Smooth muscle cell (in vitro differentiated cells): ENCODE measurements around the gene CIB1. TPM values are rescaled to one million over a fixed set of nuclear protein-coding genes. Genes with fewer than 3 reads are reported as not detected.
"Not testable (repeated sequence)": the region's sequence is repeated elsewhere in the genome, so short reads cannot be mapped to it uniquely, and the experiment has no call there.

Experiments
- DNase-seq: peaks from one replicate; lab custom pipeline; 2025; ENCODE audit not compliant: unreplicated experiment; lab: John Stamatoyannopoulos, UW
- H2AFZ ChIP-seq: fragments of 200-600 bp; sonication (generic); 2 replicates; pipeline ENCODE4 v1.6.0; 2016; ENCODE audit warnings: antibody characterized with exemption, low read depth, mild to moderate bottlenecking
- H3F3A ChIP-seq: fragments of 200-600 bp; sonication (generic); 2 replicates; pipeline ENCODE4 v1.6.0; 2017; ENCODE audit warnings: antibody characterized with exemption, low read depth
- H3K27ac ChIP-seq: fragments of 200-600 bp; sonication (generic); 2 replicates; pipeline ENCODE4 v1.5.1; 2016; ENCODE audit warnings: low read depth, mild to moderate bottlenecking
- H3K27me3 ChIP-seq: fragments of 200-600 bp; sonication (generic); 2 replicates; pipeline ENCODE4 v1.6.1; 2016; ENCODE audit warnings: low read depth, mild to moderate bottlenecking
- H3K36me3 ChIP-seq: fragments of 200-600 bp; sonication (generic); 2 replicates; pipeline ENCODE4 v1.5.1; 2016; ENCODE audit warnings: low read depth
- H3K4me1 ChIP-seq: fragments of 200-600 bp; sonication (generic); 2 replicates; pipeline ENCODE4 v1.5.1; 2016; ENCODE audit warnings: low read depth
- H3K4me2 ChIP-seq: fragments of 200-600 bp; sonication (generic); 2 replicates; pipeline ENCODE4 v1.6.0; 2016; ENCODE audit warnings: mild to moderate bottlenecking
- H3K4me3 ChIP-seq: fragments of 200-600 bp; sonication (generic); 2 replicates; pipeline ENCODE4 v1.5.1; 2016; ENCODE audit warnings: mild to moderate bottlenecking
- H3K79me2 ChIP-seq: fragments of 200-600 bp; sonication (generic); 2 replicates; pipeline ENCODE4 v1.6.0; 2016; ENCODE audit warnings: low read depth, mild to moderate bottlenecking
- H3K9ac ChIP-seq: fragments of 200-600 bp; sonication (generic); 2 replicates; pipeline ENCODE4 v1.6.0; 2016; ENCODE audit warnings: low read depth
- H3K9me3 ChIP-seq: fragments of 200-600 bp; sonication (generic); replicated peaks from 2 replicates; pipeline ENCODE4 v1.5.1; 2016; ENCODE audit warnings: low read depth
- H4K20me1 ChIP-seq: fragments of 200-600 bp; sonication (generic); 2 replicates; pipeline ENCODE4 v1.6.0; 2016; ENCODE audit warnings: low read depth
- CTCF ChIP-seq: fragments of 200-600 bp; sonication (generic); IDR thresholded peaks from 2 replicates; pipeline ENCODE4 v1.5.1; 2017; ENCODE audit warnings: borderline replicate concordance, mild to moderate bottlenecking, antibody characterized with exemption; ENCODE audit not compliant: insufficient read depth, poor library complexity, severe bottlenecking
- WGBS: methylation state at CpG from one replicate; pipeline ENCODE4 v1.1.7; 2016; ENCODE audit warnings: low lambda C conversion rate; 5-methylcytosine and 5-hydroxymethylcytosine counted together
- polyA plus RNA-seq: library from polyadenylated mRNA; unstranded; fragments of >200 nt; fragmentation: Nextera tagmentation; extraction: Ambion mirVana; gene quantifications from 2 replicates; pipeline ENCODE4 v1.2.1, GENCODE V29; 2016
- total RNA-seq: library from RNA; depleted of rRNA; stranded (reverse); fragments of >200 nt; gene quantifications from 2 replicates; pipeline ENCODE4 v1.2.3, GENCODE V29; 2014

CIB1 gene
- total and polyA plus RNA-seq, 2 experiments from 2014 or later = 33.9 to 132 TPM

- Histone ChIP-seq H3F3A (peaks cover 6% of the 10 kb centered on the region), H3K27ac (no peak overlapping the region), H3K9me3 (no peaks in the 10 kb centered on the region), H3K4me3 (no peak overlapping the region), H3K9ac (no peak overlapping the region), H3K27me3 (no peaks in the 10 kb centered on the region), H3K4me2 (no peak overlapping the region), H4K20me1 (no peaks in the 10 kb centered on the region), H3K79me2 (peaks cover 5% of the 10 kb centered on the region), H3K36me3 (no peaks in the 10 kb centered on the region), H2AFZ (no peak overlapping the region), H3K4me1 (no peaks in the 10 kb centered on the region)
- no peak for DNase-seq
- WGBS = 83% methylated on average over 10 of the region's 10 CpGs
- no peak for TF ChIP-seq CTCF
These were observed 43.0 kb downstream of the CIB1 start for GRCh38 chr15:90190606-90191343.

- 88% methylated on average over 10 of the region's 10 CpGs for WGBS
- no peak overlapping the region for H2AFZ ChIP-seq
- peaks cover 10% of the 10 kb centered on the region for H3F3A ChIP-seq
- no peaks in the 10 kb centered on the region for H4K20me1 ChIP-seq
- H3K4me1 ChIP-seq = peaks cover 5% of the 10 kb centered on the region
- no peak overlapping the region for H3K27ac ChIP-seq
- H3K4me3 ChIP-seq = no peak overlapping the region
- no peaks in the 10 kb centered on the region for H3K36me3 ChIP-seq
- H3K4me2 ChIP-seq = no peak overlapping the region
- no peaks in the 10 kb centered on the region for H3K9me3 ChIP-seq
- no peak for TF ChIP-seq CTCF
- H3K9ac ChIP-seq = no peak overlapping the region
- H3K79me2 ChIP-seq = peaks cover 5% of the 10 kb centered on the region
- H3K27me3 ChIP-seq = no peaks in the 10 kb centered on the region
- no peak for DNase-seq
These were observed 43.8 kb downstream of the CIB1 start for GRCh38 chr15:90189781-90190467.

GRCh38 chr15:90188914-90189748 lies 44.6 kb downstream of the CIB1 start:
- H3K9ac ChIP-seq = no peak overlapping the region
- no peak overlapping the region for H3K4me2 ChIP-seq
- no peak overlapping the region for H2AFZ ChIP-seq
- no peak overlapping the region for H3K4me3 ChIP-seq
- H4K20me1 ChIP-seq = no peaks in the 10 kb centered on the region
- no peaks in the 10 kb centered on the region for H3K9me3 ChIP-seq
- no peaks in the 10 kb centered on the region for H3K27me3 ChIP-seq
- TF ChIP-seq CTCF = no peak
- no peak overlapping the region for H3K27ac ChIP-seq
- peaks cover 14% of the 10 kb centered on the region for H3F3A ChIP-seq
- peaks cover 10% of the 10 kb centered on the region for H3K4me1 ChIP-seq
- WGBS = 82% methylated on average over 8 of the region's 8 CpGs
- no peak for DNase-seq
- no peaks in the 10 kb centered on the region for H3K36me3 ChIP-seq
- H3K79me2 ChIP-seq = peaks cover 5% of the 10 kb centered on the region

GRCh38 chr15:90188065-90188464 lies 45.7 kb downstream of the CIB1 start:
- not testable (repeated sequence) for DNase-seq, H3K4me2 ChIP-seq, H3K36me3 ChIP-seq, H2AFZ ChIP-seq, H3K9me3 ChIP-seq, H3K27me3 ChIP-seq, H3K79me2 ChIP-seq, H3K27ac ChIP-seq, H3K4me3 ChIP-seq, H3K9ac ChIP-seq, H4K20me1 ChIP-seq
- peaks cover 11% of the 10 kb centered on the region for H3K4me1 ChIP-seq
- peaks cover 16% of the 10 kb centered on the region for H3F3A ChIP-seq
- over 99% methylated on average over 7 of the region's 7 CpGs for WGBS
